B cell (primary cell): ENCODE results near the gene SAMD7.

Experiments used
- EZH2 ChIP-seq: IDR thresholded peaks from 2 replicates; pipeline ENCODE4 v1.6.1; 2012; ENCODE audit warnings: borderline replicate concordance, low read depth, mild to moderate bottlenecking, moderate library complexity, low read length; ENCODE audit not compliant: insufficient read depth, poor library complexity, severe bottlenecking
- TF ChIP-seq, protein P1 (sequence below): fragments of 200-600 bp; IDR thresholded peaks from one replicate; pipeline ENCODE4 v1.8.0; 2022; ENCODE audit warnings: antibody characterized with exemption, mild to moderate bottlenecking

DNA sequence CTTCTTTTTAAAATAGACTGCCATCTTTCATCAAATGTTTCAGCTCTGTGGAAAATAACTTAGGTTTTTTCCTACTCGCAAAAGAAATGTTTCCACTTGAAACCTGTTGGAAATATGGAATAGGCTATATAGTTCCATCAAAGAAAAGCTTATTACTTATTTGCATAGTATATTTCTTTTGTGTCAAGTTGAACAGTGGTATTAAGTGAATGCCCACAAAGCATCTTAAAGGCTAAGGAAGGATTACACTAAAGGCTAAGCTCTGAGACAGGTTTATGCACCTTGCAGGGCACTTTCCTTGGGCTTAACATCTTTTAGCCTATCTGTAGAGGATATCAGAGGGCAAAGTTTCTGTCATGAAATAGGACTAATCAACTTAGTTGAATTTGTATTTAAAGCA, at the start of gene SAMD7:
- TF ChIP-seq, protein P1, sequence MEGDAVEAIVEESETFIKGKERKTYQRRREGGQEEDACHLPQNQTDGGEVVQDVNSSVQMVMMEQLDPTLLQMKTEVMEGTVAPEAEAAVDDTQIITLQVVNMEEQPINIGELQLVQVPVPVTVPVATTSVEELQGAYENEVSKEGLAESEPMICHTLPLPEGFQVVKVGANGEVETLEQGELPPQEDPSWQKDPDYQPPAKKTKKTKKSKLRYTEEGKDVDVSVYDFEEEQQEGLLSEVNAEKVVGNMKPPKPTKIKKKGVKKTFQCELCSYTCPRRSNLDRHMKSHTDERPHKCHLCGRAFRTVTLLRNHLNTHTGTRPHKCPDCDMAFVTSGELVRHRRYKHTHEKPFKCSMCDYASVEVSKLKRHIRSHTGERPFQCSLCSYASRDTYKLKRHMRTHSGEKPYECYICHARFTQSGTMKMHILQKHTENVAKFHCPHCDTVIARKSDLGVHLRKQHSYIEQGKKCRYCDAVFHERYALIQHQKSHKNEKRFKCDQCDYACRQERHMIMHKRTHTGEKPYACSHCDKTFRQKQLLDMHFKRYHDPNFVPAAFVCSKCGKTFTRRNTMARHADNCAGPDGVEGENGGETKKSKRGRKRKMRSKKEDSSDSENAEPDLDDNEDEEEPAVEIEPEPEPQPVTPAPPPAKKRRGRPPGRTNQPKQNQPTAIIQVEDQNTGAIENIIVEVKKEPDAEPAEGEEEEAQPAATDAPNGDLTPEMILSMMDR: no peak
- TF ChIP-seq EZH2: no peak
